Measurements from ENCODE around the gene SLC27A2. TPM values are rescaled to one million over a fixed set of nuclear protein-coding genes. Genes with fewer than 3 reads are reported as not detected.

The SLC27A2 gene
- total RNA-seq, 1 donor from 2014 or later: 0.86 TPM

- no peak for TF ChIP-seq CTCF (conservative IDR thresholded peaks at IDR 0.05)
- H3K27me3 Mint-ChIP-seq (ENCODE audit: low read depth): peaks cover 70% of the 10 kb centered on the region
- no peak for DNase-seq (ENCODE audit: low read depth, low spot score)
- H3K9me3 Mint-ChIP-seq: peaks cover 11% of the 10 kb centered on the region
- no peak overlapping the region for H3K4me3 Mint-ChIP-seq
- H3K27ac Mint-ChIP-seq (ENCODE audit: unreplicated experiment): no peak overlapping the region
- peaks cover under 1% of the 10 kb centered on the region for H3K36me3 Mint-ChIP-seq (ENCODE audit: low read depth)
- no peaks in the 10 kb centered on the region for H3K4me1 Mint-ChIP-seq
These were observed 5.1 kb upstream of the SLC27A2 start for GRCh38 chr15:50176869-50177268.

- Mint-ChIP-seq H3K9me3 (no peaks in the 10 kb centered on the region), H3K4me1 (peaks cover 12% of the 10 kb centered on the region), H3K27ac (ENCODE audit: unreplicated experiment) (no peak overlapping the region), H3K27me3 (ENCODE audit: low read depth) (peaks cover 83% of the 10 kb centered on the region), H3K4me3 (peak overlapping the region; percentile 66), H3K36me3 (ENCODE audit: low read depth) (no peaks in the 10 kb centered on the region)
- no peak for TF ChIP-seq CTCF (conservative IDR thresholded peaks at IDR 0.05)
- no peak for DNase-seq (ENCODE audit: low read depth, low spot score)
These were observed 1.9 kb upstream of the SLC27A2 start for GRCh38 chr15:50180091-50180490.

GRCh38 chr15:50180582-50180981 is 1.4 kb upstream of the SLC27A2 start:
- H3K4me1 Mint-ChIP-seq: peaks cover 12% of the 10 kb centered on the region
- DNase-seq (ENCODE audit: low read depth, low spot score): no peak
- no peaks in the 10 kb centered on the region for H3K36me3 Mint-ChIP-seq (ENCODE audit: low read depth)
- no peaks in the 10 kb centered on the region for H3K9me3 Mint-ChIP-seq
- H3K27ac Mint-ChIP-seq (ENCODE audit: unreplicated experiment): no peak overlapping the region
- TF ChIP-seq CTCF (conservative IDR thresholded peaks at IDR 0.05): no peak
- peak overlapping the region; percentile 66 for H3K4me3 Mint-ChIP-seq
- H3K27me3 Mint-ChIP-seq (ENCODE audit: low read depth): peaks cover 81% of the 10 kb centered on the region

- Mint-ChIP-seq H3K27me3 (ENCODE audit: low read depth) (peaks cover 79% of the 10 kb centered on the region), H3K36me3 (ENCODE audit: low read depth) (no peaks in the 10 kb centered on the region), H3K27ac (ENCODE audit: unreplicated experiment) (no peak overlapping the region), H3K4me3 (peak overlapping the region; percentile 66), H3K9me3 (no peaks in the 10 kb centered on the region), H3K4me1 (peaks cover 12% of the 10 kb centered on the region)
- TF ChIP-seq CTCF (conservative IDR thresholded peaks at IDR 0.05): no peak
- DNase-seq (ENCODE audit: low read depth, low spot score): no peak
These were observed 611 bp upstream of the SLC27A2 start for GRCh38 chr15:50181201-50181968.

GRCh38 chr15:50182219-50183013 is 420 bp downstream of the SLC27A2 start:
- H3K36me3 Mint-ChIP-seq (ENCODE audit: low read depth): no peaks in the 10 kb centered on the region
- no peak overlapping the region for H3K27ac Mint-ChIP-seq (ENCODE audit: unreplicated experiment)
- peak; percentile 37 for DNase-seq (ENCODE audit: low read depth, low spot score)
- TF ChIP-seq CTCF (conservative IDR thresholded peaks at IDR 0.05): no peak
- H3K4me3 Mint-ChIP-seq: peak overlapping the region; percentile 88
- peaks cover 74% of the 10 kb centered on the region for H3K27me3 Mint-ChIP-seq (ENCODE audit: low read depth)
- H3K4me1 Mint-ChIP-seq: peaks cover 17% of the 10 kb centered on the region
- no peaks in the 10 kb centered on the region for H3K9me3 Mint-ChIP-seq

Data from neural crest cell (in vitro differentiated cells).